SJSA1 (cell line): Measurements from ENCODE around the gene NCF4. TPM values are rescaled to one million over a fixed set of nuclear protein-coding genes. Genes with fewer than 3 reads are reported as not detected.

Experiments used
- DNase-seq, 2 experiments: peaks; one replicate each; pipeline ENCODE4 v3.0.0-alpha.2; 2015 to 2020; ENCODE audit warnings: low spot score in 2 of 2, low read depth in 1 of 2
- H3K27ac ChIP-seq: fragments of 250-450 bp; sonication (Bioruptor Pico); 2 replicates; pipeline ENCODE4 v1.5.1; 2020; ENCODE audit warnings: mild to moderate bottlenecking, moderate library complexity
- H3K27me3 ChIP-seq: fragments of 250-450 bp; sonication (Bioruptor Pico); replicated peaks from 2 replicates; pipeline ENCODE4 v1.5.1; 2020; ENCODE audit warnings: mild to moderate bottlenecking, moderate library complexity
- H3K36me3 ChIP-seq: fragments of 250-450 bp; sonication (Bioruptor Pico); 2 replicates; pipeline ENCODE4 v1.5.1; 2020; ENCODE audit warnings: mild to moderate bottlenecking
- H3K4me1 ChIP-seq: fragments of 250-450 bp; sonication (Bioruptor Pico); replicated peaks from 2 replicates; pipeline ENCODE4 v1.6.1; 2021; ENCODE audit warnings: mild to moderate bottlenecking
- H3K4me3 ChIP-seq: fragments of 250-450 bp; sonication (Bioruptor Pico); 2 replicates; pipeline ENCODE4 v1.5.1; 2020; ENCODE audit warnings: mild to moderate bottlenecking
- H3K9me3 ChIP-seq: fragments of 250-450 bp; sonication (Bioruptor Pico); replicated peaks from 2 replicates; pipeline ENCODE4 v1.5.1; 2020; ENCODE audit warnings: mild to moderate bottlenecking
- total RNA-seq: library from RNA; depleted of rRNA; stranded (reverse); fragments of >200 nt; shearing (Covaris generic); gene quantifications from 2 replicates; pipeline ENCODE4 v1.2.3, GENCODE V29; 2014; rRNA removed

Gene NCF4
- not detected in 2 replicates for total RNA-seq

- Histone ChIP-seq H3K36me3 (no peaks in the 10 kb centered on the region), H3K4me3 (no peak within 1 kb of the TSS), H3K4me1 (no peaks in the 10 kb centered on the region), H3K9me3 (no peaks in the 10 kb centered on the region), H3K27me3 (peaks cover 24% of the 10 kb centered on the region), H3K27ac (no peak within 1 kb of the TSS)
- DNase-seq = no peak
Observed at GRCh38 chr22:36860821-36861659, at the start of gene NCF4. Gene NCF4, plus strand, starts transcription at chr22:36861006. Its CDS starts 166 bp downstream, at chr22:36861172.

DNA sequence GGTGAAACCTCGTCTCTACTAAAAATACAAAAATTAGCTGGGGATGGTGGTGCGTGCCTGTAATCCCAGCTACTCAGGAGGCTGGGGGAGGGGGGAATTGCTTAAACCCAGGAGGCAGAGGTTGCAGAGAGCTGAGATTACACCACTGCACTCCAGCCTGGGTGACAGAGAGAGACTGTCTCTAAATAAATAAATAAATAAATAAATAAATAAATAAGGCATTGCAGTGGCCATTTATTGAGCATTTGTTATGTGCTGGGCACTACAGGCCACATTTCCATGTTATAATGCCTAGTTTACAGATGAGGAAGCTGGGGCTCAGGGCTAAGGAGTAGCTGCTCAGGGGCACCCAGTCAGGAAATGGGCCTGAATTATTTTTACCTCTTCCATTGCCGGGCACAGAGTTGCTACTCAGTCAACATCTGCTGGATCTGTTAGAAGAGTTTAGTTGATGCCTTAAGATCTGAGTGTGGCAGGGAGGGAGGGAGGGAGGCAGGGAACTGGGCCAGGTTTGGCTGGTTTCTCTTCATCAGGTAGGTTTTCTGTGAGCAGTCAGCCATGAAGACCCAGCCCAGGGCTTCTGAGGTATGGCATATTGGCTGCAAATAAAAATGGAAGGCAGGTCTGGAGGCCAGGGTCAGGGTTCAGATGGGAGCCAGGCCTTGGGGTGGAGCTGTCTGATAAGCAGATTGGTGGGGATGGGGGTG is 49.6 kb upstream of the NCF4 start:
- Histone ChIP-seq H3K9me3 (no peaks in the 10 kb centered on the region), H3K27ac (no peak overlapping the region), H3K27me3 (peaks cover 55% of the 10 kb centered on the region), H3K36me3 (no peaks in the 10 kb centered on the region), H3K4me1 (no peaks in the 10 kb centered on the region), H3K4me3 (no peak overlapping the region)
- no peak for DNase-seq

GRCh38 chr22:36814801-36815200 is 46.0 kb upstream of the NCF4 start:
- DNase-seq = no peak
- Histone ChIP-seq H3K27ac (no peak overlapping the region), H3K9me3 (no peaks in the 10 kb centered on the region), H3K4me3 (no peak overlapping the region), H3K4me1 (no peaks in the 10 kb centered on the region), H3K27me3 (peaks cover 78% of the 10 kb centered on the region), H3K36me3 (no peaks in the 10 kb centered on the region)

DNA sequence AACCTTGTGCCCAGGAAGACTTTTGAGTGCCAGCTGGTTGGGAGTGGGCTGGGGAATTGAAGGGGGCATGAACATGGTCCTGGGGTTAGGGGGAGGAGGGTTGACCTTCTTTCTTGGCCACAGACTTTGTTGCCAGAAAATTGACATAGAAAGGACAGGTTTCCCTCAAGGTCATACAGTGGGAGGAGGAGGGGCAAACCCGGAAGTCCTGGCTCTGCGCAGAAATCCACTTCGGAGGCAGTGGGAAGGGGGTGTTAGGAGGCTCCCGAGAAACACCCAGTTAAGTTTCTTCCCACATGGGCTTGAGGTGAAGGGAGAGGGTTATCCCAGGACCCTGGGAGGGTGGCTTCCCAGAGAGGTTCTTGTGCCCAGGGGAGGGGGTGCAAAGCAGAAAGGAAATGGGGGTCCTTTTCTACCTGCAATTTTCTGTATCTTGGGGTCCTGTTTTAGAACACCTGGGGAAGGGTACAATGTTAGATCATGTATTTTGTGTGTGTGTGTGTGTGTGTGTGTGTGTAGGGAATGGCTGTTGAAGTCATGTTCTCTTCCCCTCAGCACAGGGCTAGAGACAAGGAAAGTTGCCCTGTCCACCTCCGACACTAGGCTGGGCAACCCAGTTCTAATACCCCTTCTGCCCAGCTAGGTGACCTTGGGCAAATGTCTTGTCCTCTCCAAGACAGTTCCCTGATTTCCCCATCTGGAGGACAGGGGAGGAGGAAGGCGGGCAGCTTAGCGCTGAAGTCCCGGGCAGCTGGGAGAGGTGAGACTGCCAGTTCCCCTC is 45.1 kb upstream of the NCF4 start:
- Histone ChIP-seq H3K4me3 (no peak overlapping the region), H3K9me3 (no peaks in the 10 kb centered on the region), H3K27me3 (peaks cover 77% of the 10 kb centered on the region), H3K27ac (no peak overlapping the region), H3K36me3 (no peaks in the 10 kb centered on the region), H3K4me1 (no peaks in the 10 kb centered on the region)
- no peak for DNase-seq

DNA sequence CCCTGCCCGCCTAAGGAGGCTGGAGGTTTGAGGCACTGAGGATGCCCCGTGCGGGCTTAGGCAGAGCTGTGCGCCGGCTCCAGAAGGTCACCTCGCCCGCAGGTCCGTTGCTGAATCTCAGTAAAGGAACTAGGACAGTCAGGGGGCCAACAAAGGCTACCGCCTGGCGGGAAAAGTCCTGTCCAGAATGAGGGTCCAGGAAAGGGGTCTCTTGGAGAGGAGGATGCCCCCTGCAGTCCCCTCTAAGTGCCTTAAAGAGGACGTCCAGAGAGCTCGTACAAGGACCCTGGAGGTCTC is 44.5 kb upstream of the NCF4 start:
- Histone ChIP-seq H3K4me3 (no peak overlapping the region), H3K27me3 (peaks cover 79% of the 10 kb centered on the region)
- no peak for DNase-seq

GRCh38 chr22:36816636-36817524 is 43.9 kb upstream of the NCF4 start, which contains the start of gene PVALB:
Gene PVALB, minus strand, starts transcription at chr22:36817035. Its CDS starts 30 bp downstream, at chr22:36817005.
- H3K4me1 ChIP-seq = no peaks in the 10 kb centered on the region
- no peak within 1 kb of the TSS for H3K27ac ChIP-seq
- DNase-seq = no peak
- H3K9me3 ChIP-seq = no peaks in the 10 kb centered on the region
- H3K36me3 ChIP-seq = no peaks in the 10 kb centered on the region
- peaks cover 77% of the 10 kb centered on the region for H3K27me3 ChIP-seq
- H3K4me3 ChIP-seq = no peak within 1 kb of the TSS

More for the DNA sequence above, 44.5 kb upstream of the NCF4 start:
- no peaks in the 10 kb centered on the region for H3K9me3 ChIP-seq
- H3K4me1 ChIP-seq = no peaks in the 10 kb centered on the region
- no peaks in the 10 kb centered on the region for H3K36me3 ChIP-seq
- no peak overlapping the region for H3K27ac ChIP-seq

DNA sequence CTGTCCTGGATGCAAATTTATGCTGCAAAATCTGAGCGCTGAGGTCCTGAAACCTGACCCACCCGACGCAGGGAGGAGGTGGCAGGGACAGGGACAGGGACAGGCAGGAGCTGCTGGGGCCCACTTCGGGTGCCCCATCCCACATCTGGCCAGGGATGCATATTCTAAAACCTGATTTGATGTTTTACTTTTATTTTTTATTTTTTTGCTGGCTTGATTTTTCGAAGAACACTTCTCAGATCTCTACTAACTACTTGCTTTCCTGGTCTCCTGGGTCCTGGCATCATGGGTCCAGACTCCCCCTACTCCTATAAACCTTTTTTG is 43.3 kb upstream of the NCF4 start:
- H3K27me3 ChIP-seq = peaks cover 70% of the 10 kb centered on the region

GRCh38 chr22:36818010-36818642 is 42.7 kb upstream of the NCF4 start:
- Histone ChIP-seq H3K4me3 (no peak overlapping the region), H3K9me3 (no peaks in the 10 kb centered on the region), H3K27ac (no peak overlapping the region), H3K36me3 (no peaks in the 10 kb centered on the region), H3K4me1 (no peaks in the 10 kb centered on the region), H3K27me3 (peaks cover 66% of the 10 kb centered on the region)
- DNase-seq = no peak

More for the DNA sequence above, 43.3 kb upstream of the NCF4 start:
- Histone ChIP-seq H3K4me1 (no peaks in the 10 kb centered on the region), H3K27ac (no peak overlapping the region), H3K36me3 (no peaks in the 10 kb centered on the region), H3K4me3 (no peak overlapping the region), H3K9me3 (no peaks in the 10 kb centered on the region)
- no peak for DNase-seq

GRCh38 chr22:36819112-36819511 is 41.7 kb upstream of the NCF4 start:
- DNase-seq = no peak
- Histone ChIP-seq H3K27me3 (peaks cover 58% of the 10 kb centered on the region), H3K9me3 (no peaks in the 10 kb centered on the region), H3K4me3 (no peak overlapping the region), H3K27ac (no peak overlapping the region), H3K4me1 (no peaks in the 10 kb centered on the region), H3K36me3 (no peaks in the 10 kb centered on the region)

DNA sequence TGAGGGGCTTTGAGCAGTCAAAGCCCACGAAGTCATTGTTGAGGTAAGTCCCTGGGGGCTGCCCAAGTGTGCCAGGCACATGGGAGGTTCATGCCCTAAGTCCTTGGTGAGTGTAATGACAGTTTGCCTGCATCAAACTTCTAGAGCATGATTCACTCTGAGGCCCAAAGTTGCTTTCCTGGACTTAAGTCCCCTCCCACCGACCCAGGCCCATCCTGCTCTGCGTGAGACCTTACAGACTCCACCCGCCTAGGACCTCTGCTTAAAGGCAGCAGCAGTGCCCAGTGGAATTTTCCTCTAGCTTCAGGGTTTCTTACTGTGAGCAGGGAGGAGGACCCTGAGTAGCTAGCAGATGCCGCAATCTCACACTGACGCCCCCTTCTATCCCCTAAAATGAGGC is 38.2 kb upstream of the NCF4 start:
- Histone ChIP-seq H3K27ac (no peak overlapping the region), H3K4me3 (no peak overlapping the region), H3K36me3 (no peaks in the 10 kb centered on the region), H3K4me1 (no peaks in the 10 kb centered on the region), H3K9me3 (no peaks in the 10 kb centered on the region), H3K27me3 (peaks cover 34% of the 10 kb centered on the region)
- DNase-seq = no peak

GRCh38 chr22:36823186-36823839 is 37.5 kb upstream of the NCF4 start:
- no peak overlapping the region for H3K27ac ChIP-seq
- H3K4me3 ChIP-seq = no peak overlapping the region
- H3K27me3 ChIP-seq = peaks cover 32% of the 10 kb centered on the region
- no peaks in the 10 kb centered on the region for H3K4me1 ChIP-seq
- H3K9me3 ChIP-seq = no peaks in the 10 kb centered on the region
- H3K36me3 ChIP-seq = no peaks in the 10 kb centered on the region
- no peak for DNase-seq

DNA sequence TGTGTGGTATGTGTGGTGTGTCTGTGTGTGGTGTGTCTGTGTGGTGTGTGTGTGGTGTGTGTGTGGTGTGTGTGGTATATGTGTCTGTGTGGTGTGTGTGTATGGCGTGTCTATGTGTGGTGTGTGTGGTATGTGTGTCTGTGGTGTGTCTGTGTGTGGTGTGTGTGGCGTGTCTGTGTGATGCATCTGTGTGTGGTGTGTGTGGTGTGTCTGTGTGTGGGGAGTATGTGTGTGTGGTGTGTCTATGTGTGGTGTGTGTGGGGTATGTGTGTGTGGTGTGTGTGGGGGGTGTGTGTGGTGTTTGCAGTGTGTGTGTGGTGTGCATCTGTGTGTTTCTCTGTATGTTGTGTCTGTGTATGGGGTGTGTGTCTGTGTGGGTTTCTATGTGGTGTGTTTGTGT is 36.2 kb upstream of the NCF4 start:
- H3K27ac ChIP-seq = no peak overlapping the region
- H3K27me3 ChIP-seq = peaks cover 21% of the 10 kb centered on the region
- no peaks in the 10 kb centered on the region for H3K36me3 ChIP-seq
- no peak overlapping the region for H3K4me3 ChIP-seq
- no peaks in the 10 kb centered on the region for H3K9me3 ChIP-seq
- no peaks in the 10 kb centered on the region for H3K4me1 ChIP-seq
- no peak for DNase-seq
